Stimulated activated CD4-positive, alpha-beta T cell treated with anti-CD3 and anti-CD28 coated beads, Interleukin-15, amount 100 ng/mL, for 1 hour (primary cell): ENCODE data around the gene FAU.

Experiments used
- DNase-seq, 2 donors: peaks; one replicate each; pipeline ENCODE4 v3.0.0-alpha.2; 2020; ENCODE audit warnings: low read depth in 1 of 2, low spot score in 1 of 2

FAU gene

DNA sequence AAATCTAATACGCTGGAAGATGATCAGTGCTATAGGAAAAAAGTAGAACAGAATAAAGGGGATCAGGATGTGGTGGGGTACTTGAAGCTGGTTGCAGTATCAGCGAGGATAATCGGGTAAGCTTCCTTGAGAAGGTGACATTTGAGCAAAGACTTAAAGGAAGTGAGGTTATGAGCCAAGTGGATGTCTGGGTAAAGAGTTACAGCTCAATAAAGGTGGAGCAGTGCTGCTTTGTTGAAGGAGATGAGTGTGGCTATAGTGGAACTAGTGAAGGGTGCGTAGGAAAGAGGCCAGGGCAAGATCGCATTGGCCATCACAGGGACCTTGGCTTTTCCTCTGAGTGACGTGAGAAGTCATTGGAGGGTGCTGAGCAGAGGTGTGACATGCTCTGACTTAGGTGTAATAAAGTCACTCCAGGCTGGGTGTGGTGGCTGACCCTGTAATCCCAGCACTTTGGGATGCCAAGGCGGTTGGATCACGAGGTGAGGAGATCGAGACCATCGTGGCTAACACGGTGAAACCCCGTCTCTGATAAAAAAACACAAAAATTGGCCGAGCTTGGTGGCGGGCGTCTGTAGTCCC is 14.7 kb upstream of the FAU start:
- no peak for DNase-seq

DNA sequence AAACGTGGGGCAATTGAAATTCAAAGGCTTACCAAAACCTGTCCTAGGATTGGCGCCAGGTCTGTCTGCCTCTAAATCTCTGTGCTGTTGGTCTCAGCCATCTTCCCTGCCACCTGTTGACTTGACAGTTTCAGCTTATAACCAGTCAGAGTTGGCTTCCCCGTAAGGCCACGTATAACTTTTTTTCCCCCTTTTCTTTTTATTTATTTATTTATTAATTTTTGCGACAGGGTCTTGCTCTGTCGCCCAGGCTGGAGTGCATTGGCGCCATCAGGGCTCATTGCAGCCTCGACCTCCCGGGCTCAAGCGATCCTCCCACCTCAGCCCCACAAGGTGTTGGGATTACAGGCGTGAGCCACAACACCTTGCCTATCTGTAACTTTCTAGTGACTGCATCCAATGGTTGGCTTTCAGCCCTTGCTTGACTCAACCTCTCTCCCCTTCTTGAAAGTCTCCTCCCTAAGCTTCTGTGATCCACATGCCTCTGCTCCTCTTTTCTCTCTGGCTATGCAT is 13.8 kb upstream of the FAU start:
- DNase-seq: no peak

DNA sequence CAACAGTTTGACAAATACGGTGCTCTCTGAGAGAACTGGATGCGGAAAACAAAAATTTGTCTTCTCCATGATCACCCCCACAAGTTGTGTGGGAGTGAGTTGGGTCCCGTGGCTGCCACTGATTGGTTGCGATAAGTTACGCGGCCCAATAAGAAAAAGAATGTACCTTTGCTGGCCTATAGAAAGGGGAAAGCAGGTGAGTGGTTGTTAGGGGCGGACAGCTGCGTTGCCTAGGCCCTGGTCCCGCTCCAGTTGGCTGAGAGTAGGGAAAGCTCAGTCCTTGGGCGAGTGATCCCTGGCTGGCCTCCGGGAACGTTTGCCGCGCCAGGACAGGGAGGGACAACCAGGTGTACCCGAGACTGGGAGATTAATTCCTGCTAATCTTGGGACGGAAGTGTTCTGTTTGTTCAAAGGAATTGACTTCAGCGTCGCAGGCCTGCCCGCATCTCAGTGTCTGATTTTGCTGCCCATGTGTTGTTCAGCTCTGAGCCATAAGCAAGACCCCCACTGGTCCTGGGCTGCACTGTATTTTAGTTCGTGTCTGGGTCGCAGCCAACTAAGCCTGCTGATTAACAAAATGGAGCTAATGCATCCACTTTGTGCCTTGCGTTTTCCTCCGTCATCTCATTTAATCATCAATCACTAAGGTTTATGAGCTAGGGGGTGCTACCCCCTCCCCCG is 13.2 kb upstream of the FAU start:
- DNase-seq: peak; percentile 60 to 63

DNA sequence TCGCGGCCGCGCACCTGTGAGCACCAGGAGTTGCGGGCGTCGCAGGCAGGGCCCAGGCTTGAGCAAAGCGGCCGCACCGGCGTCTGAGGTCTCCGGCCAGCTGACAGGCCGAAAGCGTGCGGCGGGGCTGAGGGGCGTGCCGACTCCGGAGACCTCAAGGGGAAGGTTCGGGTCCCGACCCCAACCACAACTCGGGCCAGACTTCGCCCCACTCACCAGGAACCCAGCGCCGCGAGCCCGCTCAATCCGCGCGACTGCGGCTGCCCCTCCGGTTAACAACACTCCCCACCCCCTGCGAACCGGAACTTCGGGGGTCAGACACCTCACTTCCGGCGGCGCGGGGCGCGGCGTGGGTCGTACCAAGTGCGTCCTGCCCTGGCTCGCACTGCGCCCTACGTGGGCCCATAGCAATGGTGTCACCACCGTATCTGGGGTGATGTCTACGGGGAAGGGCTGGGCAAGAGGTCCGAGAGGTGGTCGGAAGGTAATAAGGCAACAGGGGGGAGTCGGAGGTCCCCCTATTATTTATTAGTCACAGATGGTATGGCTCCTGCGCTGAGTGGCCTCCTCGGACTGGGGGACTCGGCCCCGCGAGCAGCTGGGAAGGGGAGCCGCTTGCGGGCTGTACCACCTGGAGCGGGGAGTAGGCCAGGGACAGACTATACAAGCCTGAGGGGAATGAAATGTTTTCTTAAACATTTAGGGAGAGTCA is 12.5 kb upstream of the FAU start, which contains the start of gene SYVN1:
TSS of gene SYVN1 (minus strand) at position 280 of the 712 bp plus-strand sequence. CDS start 918 bp downstream, outside the sequence.
- DNase-seq: peak; percentile 84 to 86

DNA sequence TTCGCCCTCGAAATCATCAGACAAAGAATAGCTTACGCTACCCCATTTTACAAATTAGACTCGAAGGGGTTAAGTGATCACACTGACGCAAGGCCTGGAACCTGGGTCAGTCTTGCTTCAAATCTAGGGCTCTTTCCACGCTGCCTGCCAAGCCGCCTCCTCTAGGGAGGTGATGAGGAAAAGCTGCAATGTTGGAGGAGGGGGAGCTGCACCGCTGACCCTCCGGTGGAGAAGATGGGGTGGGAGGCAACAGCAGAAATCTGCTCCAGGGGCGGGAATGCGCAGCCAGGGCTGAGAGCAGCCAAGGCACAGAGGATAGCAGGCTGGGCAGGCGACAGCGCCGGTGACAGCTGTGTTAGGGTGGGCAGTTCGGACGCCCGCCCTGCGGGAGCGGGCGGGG is 11.8 kb upstream of the FAU start:
- DNase-seq: no peak

DNA sequence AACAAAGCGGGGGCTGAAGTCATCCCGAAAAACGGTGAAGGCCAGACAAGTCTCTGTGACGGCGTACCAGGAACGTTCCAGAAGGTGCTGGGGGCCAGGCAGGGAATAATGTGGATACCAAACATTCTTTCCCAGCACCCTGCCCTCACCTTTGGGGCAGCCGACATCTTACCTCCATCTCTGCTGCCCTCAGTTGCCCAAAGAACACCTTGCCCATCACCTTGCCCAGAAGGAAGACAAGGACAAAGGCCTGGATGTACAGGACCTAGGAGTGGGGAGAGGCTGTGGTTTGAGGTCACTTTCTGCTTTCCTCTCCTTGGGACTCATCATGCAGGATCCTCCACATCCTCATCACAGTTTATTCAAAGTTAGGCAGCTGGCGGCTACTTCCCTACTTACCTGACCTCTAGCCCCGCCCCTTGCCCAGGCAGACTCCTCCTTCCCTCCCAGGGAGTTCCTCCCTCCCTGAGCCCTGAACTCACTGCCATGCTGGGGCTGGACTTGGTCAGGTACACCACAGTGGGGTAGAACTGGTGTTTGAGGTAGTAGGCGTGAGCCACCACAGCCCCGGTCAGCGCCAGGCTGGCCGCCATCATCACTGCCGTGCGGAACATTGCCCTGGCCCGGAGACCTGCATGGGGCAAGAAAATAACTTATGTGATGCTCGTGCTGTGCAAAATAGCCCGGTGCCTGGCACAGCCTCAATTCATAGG is 11.2 kb upstream of the FAU start:
- DNase-seq: no peak

DNA sequence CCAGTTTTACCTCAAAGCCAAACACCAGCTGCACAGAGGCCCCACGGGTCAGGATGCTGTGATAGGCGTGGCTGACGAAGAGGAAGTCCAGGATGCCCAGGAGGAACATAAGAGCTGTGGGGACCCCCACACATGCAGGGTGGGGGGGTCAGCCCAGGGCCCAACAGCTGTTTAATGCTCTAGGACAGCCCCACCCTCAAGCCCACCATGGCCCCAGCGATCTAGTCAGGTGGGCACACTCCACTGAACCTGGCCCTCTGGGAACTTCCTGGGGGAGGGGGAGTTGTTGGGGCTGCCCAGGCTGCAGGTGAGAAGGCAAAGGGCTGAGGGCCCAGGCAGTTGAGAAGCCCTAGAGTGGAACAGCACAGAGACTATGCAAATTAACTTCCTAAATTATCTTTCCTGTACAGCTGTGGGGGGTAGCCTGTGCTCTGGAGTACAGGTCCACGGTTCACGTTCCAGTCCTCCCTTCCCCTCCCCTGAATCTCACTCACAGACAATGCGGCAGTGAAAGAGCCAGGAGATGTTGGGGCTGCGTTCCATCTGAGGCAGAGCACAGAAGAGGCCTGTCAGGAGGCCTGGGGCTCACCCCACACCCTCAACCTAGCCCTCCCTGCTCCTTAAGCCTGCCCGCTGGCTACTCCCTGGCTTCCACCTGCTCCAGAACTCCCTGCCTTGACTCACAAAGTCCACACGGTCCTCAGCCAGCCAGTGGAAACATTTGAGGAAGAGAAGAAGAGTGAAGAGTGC is 10.5 kb upstream of the FAU start:
- DNase-seq: no peak

DNA sequence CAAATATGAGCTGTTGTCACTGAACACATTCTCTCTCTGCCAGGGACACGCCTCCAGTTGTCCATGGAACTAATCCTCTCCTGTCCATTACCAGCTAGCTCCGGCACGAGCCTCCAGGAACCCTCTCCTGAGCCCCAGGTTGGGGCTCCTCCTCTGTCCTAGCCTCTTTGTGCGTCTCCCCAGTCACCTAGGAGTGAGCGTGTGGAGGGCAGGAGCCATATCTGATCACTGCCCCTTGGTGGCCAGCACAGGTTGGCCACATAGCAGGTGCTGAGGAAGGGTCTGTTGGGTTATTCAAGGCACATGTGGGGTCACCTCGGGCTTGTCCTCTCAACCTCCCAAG is 9.9 kb upstream of the FAU start:
- no peak for DNase-seq

DNA sequence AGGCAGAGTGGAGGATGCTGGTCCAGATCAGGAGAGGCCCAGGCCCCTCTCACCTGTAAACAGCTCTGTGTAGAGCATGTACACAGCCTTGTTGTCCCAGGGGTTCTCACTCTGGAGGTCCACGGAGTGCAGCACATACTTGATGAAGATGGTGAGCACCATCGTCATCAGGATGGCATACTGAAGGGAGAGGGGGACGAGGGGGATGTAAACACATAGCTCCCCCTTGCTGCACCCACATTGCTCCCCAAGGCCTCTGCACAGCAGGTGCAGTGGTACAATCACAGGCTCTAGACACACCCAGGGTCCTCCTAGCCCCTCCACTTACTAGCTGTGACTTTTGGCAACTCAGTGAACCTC is 9.5 kb upstream of the FAU start:
- no peak for DNase-seq

DNA sequence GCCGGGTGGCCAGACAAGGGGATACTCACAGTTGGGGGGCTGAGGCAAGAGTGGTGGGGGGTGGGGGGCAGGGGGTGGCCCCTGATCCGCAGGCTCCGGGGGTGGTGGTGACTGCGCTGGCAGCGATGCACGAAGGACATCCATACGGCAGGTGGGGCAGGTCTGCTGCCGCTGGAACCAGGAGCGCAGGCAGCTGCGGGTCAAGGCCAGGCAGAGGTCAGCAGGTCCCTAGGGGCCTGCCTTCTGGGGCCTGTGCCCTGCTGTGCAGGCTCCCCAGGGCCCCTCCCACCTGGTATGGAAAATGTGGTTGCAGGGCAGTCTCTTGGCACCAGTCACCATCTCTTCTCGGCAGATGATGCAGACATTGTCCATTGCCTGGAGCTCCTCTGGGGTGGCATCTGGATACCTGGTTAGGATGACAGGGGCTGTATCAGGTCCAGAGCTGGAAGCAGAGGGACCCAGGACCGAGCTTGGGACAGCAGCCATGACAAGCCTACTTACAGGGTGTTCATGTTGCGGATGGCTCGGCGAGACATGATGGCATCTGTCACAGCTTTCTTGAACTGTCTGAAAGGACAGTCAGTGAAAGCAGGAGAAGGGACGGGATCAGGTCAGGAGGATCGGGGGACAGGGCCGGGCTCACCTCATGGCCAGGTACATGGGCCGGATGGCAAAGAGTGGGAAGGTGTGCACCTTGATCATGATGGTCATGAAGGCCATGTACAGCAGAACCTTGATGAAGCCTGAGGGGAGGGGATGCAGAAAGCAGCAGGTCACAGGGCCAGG is 8.9 kb upstream of the FAU start:
- DNase-seq: no peak

DNA sequence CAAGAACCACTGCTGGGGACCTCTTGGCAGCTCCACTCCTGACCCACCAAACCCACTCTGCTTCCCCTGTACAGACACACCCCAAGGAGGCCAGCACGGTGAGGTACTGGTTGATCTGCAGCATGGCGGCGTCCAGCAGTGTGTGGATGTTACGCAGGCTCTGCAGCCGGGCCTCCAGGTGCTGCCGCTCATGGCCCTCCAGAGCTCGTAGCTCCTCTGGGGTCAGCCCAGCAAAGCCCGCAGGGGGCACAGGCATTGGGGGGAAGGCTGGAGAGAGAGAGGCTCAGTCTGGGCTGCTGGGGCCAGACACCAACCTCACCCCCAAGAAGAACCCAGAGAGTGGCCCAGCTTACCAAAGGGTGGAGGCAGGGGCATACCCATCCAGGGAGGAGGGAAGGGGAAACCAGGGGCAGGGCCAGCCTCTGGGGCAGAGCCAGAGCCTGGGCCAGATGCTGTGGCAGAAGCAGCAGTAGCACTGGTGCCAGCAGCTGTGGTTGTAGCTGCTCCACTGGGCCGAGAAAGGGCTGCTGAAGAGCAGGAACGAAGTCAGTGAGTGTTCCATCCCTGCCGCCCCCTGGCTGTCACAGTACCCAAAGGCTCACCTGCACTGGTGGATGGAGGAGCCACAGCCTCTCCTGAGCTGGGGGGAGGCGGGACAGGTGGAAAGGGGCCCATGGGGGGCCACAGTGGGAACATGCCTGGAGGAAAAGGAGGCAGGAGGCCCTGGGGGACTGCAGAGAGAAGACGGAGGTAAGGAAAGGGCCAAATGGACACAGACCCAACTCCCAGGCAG is 7.9 kb upstream of the FAU start:
- no peak for DNase-seq

DNA sequence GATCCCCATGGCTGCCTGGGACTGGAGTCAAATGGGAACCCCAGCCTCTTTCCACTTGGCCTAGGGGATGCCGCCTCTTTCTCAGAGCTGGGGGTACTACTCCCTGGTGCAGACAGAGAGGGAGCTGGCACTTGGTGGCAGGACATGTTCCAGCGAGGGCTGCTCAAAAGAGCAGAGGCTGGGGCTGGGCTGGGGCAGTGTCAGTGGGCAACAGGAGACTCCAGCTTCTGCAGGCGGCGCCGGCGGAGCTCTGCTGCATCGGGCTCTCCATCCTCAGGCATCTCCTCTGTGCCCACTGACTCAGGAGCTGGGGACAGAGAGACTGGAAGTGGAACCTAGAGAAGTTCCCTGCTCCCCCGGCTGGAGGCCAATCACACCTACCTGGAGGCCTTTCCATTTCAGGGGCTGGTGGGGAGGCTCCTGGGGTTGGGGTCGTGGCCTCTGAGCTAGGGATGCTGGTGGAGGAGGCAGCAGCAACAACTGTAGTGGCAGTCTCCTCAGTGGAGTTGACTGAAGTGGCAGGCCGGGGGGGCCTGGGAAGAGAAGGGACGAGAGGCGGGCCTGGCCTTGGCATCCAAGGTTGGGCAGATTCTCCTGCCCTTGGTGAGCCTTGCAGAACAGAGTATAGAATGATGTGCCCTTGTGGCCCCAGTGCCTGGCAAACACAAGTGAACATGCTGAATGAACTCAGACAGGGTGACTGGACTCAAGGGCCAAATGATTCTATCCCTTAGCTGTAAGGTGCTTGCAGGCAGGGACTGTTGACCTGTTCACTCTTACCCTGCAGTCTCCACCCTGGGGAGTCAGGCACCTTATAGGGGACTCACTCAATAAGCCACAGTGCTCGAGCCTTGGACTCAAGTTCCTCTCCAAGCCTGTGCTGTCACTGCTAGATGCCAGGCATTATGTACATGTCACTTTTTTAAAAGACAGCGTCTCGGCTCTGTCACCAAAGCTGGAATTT is 6.5 kb upstream of the FAU start:
- DNase-seq: no peak

DNA sequence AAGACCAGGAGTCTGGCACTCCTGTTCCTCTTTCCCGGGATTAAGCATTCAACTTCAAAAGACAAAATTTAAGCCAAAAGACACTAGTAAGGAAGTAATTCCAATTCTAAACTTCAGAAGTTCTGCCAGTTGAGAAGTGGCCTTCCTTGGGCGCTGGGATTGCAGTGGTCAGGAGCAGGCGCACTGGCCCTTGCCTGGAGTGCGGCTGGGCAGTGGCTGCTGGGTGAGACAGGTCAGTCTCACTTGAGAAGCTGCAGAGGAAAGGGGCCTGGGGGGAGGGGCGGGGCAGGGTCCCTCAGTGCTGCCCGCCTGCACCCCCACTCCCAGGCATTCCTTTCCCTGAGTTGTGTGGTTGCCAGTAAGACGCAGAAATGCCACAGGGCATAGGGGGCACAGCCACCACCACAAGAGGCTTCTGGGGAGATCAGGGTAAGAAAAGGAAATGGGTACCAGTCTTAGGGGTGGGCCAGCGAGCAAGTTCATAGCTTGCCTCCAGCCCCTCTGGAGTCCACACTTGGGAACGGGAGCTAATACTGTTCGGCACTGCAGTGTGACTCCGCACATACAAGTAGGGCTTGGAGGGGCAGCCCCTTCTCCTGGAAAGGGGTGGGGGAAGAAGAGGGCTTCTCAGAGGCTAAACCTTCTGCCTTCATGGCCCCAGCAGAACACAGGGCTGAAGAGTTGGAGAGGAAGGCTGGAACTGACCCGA is 5.7 kb upstream of the FAU start:
- DNase-seq: no peak

DNA sequence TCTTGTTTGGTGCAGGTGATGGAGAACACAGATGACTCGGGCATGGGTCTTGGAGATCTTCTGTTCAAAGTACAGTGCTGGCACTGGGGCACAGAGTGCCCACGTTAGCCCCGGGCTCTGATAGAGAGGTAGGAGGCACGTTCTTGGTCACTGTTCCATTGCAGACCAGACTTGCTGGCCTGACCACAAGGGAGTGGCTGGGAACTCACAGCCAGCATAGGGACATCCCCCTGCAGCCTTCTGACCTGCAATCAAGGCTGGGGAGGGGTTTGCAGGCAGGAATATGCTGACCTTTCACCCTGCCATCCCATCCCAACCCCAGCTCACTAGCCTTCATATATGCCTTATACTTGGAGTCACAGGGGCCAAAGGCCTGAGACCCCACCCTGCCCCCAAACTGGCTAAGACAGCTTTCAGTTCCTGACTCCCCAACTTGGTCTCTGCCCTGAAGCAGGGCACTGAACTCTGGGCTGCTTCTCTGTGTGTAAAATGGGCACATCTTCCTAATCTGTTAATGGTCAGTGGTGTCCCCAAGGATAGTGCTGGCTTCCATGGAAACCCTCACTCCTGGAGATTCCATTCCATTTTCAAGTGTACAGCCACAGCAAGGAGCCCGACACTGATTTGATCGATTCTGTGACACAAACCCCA is 4.8 kb upstream of the FAU start:
- DNase-seq: no peak

DNA sequence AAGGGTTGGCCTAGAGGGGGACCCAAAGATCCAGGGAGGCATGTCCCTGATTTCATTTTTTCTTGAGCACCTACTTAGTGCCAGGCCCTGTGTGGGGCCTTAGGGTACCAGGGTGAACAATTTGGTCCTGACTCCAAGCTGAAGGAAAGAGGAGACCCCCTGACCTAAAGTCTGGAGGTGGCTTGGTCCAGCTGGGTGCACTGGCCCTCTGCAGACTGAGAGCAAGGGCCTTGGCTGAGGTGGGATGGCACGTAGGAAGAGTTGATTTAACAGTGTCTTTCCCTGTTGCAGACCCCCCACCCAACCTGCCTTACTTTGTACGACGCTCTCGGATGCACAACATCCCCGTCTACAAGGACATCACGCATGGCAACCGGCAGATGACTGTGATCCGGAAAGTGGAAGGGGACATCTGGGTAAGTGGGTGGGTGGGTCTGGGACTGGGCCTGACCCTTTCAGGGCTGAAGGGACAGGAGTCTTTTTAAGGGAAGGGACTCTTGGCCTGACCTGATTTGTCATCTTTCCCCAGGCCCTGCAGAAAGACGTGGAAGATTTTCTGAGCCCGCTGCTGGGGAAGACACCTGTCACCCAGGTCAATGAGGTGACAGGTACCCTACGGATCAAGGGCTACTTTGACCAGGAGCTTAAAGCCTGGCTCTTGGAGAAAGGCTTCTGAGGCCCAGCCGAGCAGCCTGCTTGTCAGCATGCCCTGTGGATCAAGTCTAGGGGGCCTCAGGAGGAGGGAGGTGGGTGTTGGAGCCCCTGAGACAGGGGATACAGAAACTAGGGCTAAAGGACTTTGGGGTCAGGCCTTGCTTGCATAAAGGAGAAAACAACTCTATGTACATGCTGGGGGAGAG is 3.5 kb upstream of the FAU start:
- DNase-seq: no peak

DNA sequence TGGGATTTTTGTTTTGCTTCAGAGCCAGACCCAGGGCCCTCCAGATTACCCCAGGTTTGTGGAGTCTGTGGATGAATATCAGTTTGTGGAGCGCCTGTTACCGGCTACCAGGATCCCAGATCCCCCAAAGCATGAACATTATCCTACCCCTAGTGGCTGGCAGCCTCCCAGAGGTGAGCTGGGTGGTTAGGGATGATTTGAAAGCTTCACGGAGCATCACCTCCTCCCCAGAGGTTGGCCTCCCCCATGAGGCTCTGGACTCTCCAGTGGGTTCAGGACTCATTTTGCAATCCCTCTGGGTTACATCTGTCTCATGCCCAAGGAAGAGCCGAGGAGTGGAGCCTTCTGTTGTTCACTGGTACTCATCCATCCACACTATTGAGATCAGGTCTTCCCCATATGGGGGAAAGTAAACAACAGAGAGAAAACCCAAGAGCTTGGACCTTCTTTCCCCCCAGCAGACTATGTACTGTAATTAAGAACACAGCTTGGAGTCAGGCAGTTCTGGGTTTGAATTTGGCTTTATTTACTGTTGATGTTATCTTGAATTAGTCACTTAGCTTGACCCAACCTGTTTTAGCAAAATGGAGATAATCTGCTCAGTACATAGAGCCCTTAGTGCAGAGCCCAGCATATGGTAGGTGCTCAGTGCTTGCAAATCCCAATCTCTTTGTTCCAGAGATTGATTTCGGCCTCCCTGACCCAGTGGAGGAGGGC is 2.7 kb upstream of the FAU start:
- DNase-seq: no peak
